Hindlimb muscle (tissue), 1 donor: ENCODE results near the gene MRC2. TPM values are rescaled to one million over a fixed set of nuclear protein-coding genes. Genes with fewer than 3 reads are reported as not detected.
"Not testable (repeated sequence)": the region's sequence is repeated elsewhere in the genome, so short reads cannot be mapped to it uniquely, and the experiment has no call there.

Source experiments
- DNase-seq: peaks from one replicate; pipeline ENCODE4 v3.0.0-alpha.2; 2013
- polyA plus RNA-seq: library from polyadenylated mRNA; unstranded; fragments of 120-200 nt; gene quantifications from one replicate; pipeline ENCODE4 v1.2.1, GENCODE V29; 2013; ENCODE audit not compliant: insufficient read length

MRC2 gene
- polyA plus RNA-seq, 1 donor, result 134 TPM

- not testable (repeated sequence) for DNase-seq
Measured at GRCh38 chr17:62612289-62612688, 15.2 kb upstream of the MRC2 start.

- not testable (repeated sequence) for DNase-seq
Measured at GRCh38 chr17:62613095-62613494, 14.4 kb upstream of the MRC2 start.

GRCh38 chr17:62614142-62614541 lies 13.3 kb upstream of the MRC2 start:
- peak; percentile 85 for DNase-seq

GRCh38 chr17:62615503-62615902 lies 12.0 kb upstream of the MRC2 start:
- DNase-seq, result no peak

- no peak for DNase-seq
Measured at GRCh38 chr17:62616993-62617893, 10.2 kb upstream of the MRC2 start.

GRCh38 chr17:62617894-62618472 lies 9.5 kb upstream of the MRC2 start:
- no peak for DNase-seq

- DNase-seq, result peak; percentile 68
Measured at GRCh38 chr17:62618647-62619416, 8.6 kb upstream of the MRC2 start.

- peak; percentile 40 for DNase-seq
Measured at GRCh38 chr17:62619417-62620155, 7.9 kb upstream of the MRC2 start.

- DNase-seq, result no peak
Measured at GRCh38 chr17:62621223-62621622, 6.2 kb upstream of the MRC2 start.

GRCh38 chr17:62625184-62625869 lies 2.1 kb upstream of the MRC2 start:
- no peak for DNase-seq

GRCh38 chr17:62625870-62626200 lies 1.6 kb upstream of the MRC2 start:
- DNase-seq, result no peak

GRCh38 chr17:62626719-62627218 lies 701 bp upstream of the MRC2 start:
- DNase-seq, result peak; percentile 89

- peak; percentile 81 for DNase-seq
Measured at GRCh38 chr17:62627904-62628633, 599 bp downstream of the MRC2 start.

- peak; percentile 50 for DNase-seq
Measured at GRCh38 chr17:62628831-62629555, 1.5 kb downstream of the MRC2 start.

- no peak for DNase-seq
Measured at GRCh38 chr17:62629556-62630364, 2.3 kb downstream of the MRC2 start.

GRCh38 chr17:62630365-62631085 lies 3.1 kb downstream of the MRC2 start:
- no peak for DNase-seq

- DNase-seq, result no peak
Measured at GRCh38 chr17:62631086-62631935, 3.8 kb downstream of the MRC2 start.
